GM10266 (cell line): ENCODE data around the gene GRAMD4.

Source experiments
- DNase-seq: peaks from one replicate; pipeline ENCODE4 v3.0.0; 2012; ENCODE audit errors: extremely low spot score
- CTCF ChIP-seq: IDR thresholded peaks from 2 replicates; pipeline ENCODE4 v1.5.1; 2012; ENCODE audit warnings: mild to moderate bottlenecking, low read depth; ENCODE audit not compliant: control insufficient read depth, insufficient read depth; ENCODE audit errors: missing control alignments

GRAMD4 gene, protein sequence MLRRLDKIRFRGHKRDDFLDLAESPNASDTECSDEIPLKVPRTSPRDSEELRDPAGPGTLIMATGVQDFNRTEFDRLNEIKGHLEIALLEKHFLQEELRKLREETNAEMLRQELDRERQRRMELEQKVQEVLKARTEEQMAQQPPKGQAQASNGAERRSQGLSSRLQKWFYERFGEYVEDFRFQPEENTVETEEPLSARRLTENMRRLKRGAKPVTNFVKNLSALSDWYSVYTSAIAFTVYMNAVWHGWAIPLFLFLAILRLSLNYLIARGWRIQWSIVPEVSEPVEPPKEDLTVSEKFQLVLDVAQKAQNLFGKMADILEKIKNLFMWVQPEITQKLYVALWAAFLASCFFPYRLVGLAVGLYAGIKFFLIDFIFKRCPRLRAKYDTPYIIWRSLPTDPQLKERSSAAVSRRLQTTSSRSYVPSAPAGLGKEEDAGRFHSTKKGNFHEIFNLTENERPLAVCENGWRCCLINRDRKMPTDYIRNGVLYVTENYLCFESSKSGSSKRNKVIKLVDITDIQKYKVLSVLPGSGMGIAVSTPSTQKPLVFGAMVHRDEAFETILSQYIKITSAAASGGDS

DNA sequence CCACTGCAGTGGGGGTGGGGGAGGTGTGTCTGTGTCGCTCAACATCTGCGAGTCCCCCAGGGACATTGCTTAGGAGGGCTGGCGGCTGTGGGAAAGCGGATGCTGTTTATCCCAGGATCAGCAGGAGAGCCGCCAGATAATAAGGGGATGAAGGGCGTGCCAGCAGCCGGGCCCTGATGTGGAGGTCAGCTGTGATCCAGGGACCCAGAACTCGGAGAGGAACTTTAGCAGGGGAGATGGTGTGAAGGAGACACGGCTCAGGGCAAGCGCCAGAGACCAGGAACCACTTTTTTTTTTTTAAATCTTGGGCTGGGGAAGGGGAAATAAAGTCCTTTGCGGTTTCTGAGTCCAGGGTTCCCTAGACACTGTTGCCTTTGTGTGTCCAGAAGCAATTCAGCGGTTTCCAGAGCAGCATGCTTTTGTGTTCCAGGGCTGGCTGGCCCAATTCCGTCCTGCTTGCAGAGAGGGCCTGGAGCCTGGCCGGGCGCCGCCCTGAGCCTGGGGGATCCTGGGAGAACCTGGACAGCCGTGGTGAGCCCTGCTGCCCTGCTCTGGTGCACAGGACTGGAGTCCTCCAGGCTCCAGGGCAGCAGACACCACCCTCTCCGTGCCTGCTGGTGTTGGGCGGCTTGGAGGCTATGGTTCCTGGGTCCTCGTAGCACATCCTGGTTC lies at the start of gene GRAMD4:
Gene GRAMD4, plus strand, starts transcription at position 557 of the 672 bp plus-strand sequence. CDS start 6,414 bp downstream, outside the sequence.
- TF ChIP-seq CTCF, result no peak
- DNase-seq, result no peak

DNA sequence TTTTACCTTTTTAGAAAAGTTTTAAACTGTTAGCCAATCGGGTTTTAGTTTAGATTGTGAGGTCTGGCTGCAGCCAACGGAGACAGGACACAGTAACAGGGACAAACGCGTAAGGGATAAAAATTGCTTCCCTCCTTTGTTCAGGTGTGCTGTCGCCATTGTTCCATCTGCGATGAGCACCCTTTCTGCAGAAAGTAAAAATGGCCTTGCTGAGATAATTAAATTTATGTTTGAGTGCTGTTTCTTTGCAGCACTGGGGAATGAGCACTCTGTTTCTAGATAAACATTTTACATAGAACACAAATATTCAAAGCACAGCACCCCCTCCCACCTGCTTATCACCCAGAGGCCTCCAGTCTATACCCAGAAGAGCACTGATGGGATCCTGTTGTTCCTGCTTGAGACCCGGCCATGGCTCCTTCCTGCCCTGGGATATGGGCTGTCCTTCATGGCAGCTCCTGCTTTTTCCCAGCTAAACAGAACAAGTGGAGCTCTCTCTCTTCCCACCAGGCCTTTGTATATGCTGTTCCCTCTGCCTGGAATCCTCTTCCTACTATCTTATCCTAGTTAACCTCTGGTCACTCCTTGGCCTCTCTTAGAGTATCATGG lies 48.4 kb upstream of the GRAMD4 start:
- TF ChIP-seq CTCF, result no peak
- no peak for DNase-seq

GRCh38 chr22:46572911-46573780 lies 47.0 kb upstream of the GRAMD4 start:
- TF ChIP-seq CTCF, result no peak

GRCh38 chr22:46573781-46574437 lies 46.3 kb upstream of the GRAMD4 start:
- TF ChIP-seq CTCF, result no peak
- DNase-seq, result no peak

More at GRCh38 chr22:46572911-46573780, 47.0 kb upstream of the GRAMD4 start:
- no peak for DNase-seq

DNA sequence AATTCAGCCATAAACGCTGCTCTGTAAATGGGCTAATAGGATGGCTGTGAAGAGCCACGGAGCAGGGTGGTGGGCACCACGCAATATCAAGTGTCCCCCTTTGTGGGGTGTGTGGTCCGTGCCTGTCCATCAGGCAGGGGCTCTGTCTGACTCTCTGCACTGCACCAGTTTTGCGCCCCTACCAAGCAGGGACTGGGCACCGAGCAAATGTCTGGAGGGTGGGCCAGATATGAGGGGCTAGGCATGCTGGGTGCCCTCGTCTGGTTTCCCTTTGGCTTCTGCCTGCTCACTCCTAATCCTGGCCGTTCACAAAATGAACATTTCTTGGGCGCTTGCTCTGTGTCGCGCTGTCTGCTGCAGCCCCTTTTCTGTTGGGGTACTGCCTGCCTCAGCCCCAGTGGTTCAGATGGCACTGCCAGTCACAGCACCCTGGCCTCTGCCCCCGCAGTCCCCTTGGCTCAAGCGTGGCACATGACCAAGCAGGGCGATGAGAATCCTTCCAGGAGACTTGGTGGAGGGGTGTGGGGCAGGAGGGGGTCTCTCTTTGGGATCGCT lies 45.7 kb upstream of the GRAMD4 start:
- DNase-seq, result no peak
- no peak for TF ChIP-seq CTCF

DNA sequence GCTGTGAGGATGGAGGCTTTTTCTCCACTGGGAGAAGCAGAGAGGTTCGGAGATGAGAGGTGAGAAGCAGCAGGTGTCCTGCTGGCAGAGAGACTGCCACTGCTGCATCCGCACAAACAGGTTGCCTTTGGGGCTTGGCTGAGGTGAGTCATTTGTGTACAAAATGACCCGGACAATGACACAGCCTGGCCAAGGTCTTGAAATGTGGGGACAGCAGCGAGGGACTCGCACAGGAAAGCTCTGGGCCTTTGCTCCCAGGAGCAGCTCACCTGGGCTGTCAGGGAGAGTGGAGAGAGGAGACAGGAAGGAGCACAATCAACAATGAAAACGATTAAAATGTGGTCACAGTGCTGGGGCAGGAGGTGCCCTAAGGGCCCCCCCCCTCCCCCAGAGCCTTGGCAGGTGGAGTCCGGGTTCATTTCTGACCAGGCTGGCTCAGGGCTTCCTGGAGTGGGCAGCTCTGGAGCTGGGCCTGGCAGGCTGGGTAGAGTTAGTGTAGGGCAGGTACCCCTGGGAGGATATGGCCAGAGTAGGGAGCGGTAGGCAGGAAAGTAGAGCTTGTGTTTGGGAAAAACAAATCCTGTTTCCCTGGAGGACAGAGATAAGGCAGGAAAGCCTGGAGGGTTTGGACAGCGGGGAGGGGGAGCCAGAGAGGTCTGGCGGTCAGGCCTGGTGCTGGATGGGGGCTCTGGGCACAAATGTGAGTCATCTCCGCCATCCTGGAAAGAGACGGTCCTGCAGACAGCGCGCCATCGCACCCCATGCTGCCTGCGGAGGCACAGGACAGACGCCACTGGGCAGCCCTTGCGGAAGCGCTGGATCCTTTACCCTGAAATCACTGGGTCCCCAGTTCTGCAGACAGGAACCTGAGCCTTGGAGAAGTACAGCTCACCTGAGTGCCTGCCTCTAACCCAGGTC lies 44.9 kb upstream of the GRAMD4 start:
- TF ChIP-seq CTCF, result no peak
- DNase-seq, result no peak
